Psoas muscle (tissue), 8 donors: Measurements from ENCODE around the gene COL9A3. TPM values are rescaled to one million over a fixed set of nuclear protein-coding genes. Genes with fewer than 3 reads are reported as not detected.
"Not testable (repeated sequence)": the region's sequence is repeated elsewhere in the genome, so short reads cannot be mapped to it uniquely, and the experiment has no call there.

Experiments used
- ATAC-seq, 4 donors: fragments of 200-7000 bp; cut with Tn5 transposase; one replicate each; pipeline ENCODE4 v1.9.1; 2020; ENCODE audit warnings: moderate library complexity in 3 of 4, mild to moderate bottlenecking in 2 of 4
- DNase-seq, 2 donors: peaks; one replicate each; pipeline ENCODE4 v3.0.0-alpha.2; 2020
- H3K27ac ChIP-seq: fragments of 200-600 bp; one replicate; pipeline ENCODE4 v1.8.0; 2022
- H3K27me3 ChIP-seq, 3 donors: fragments of 200-600 bp in 1 of 3; one replicate each; pipeline versions ENCODE4 v1.6.1 to v1.8.0; 2013 to 2022; ENCODE audit warnings: low read length in 2 of 3, mild to moderate bottlenecking in 2 of 3, moderate library complexity in 1 of 3; ENCODE audit not compliant: insufficient read depth in 3 of 3
- H3K36me3 ChIP-seq, 2 donors: fragments of 200-600 bp in 1 of 2; one replicate each; pipeline versions ENCODE4 v1.6.1 to v1.8.0; 2013 to 2022; ENCODE audit warnings: low read depth in 1 of 2, mild to moderate bottlenecking in 1 of 2, moderate library complexity in 1 of 2; ENCODE audit not compliant: insufficient read depth in 1 of 2
- H3K4me1 ChIP-seq: fragments of 200-600 bp; one replicate; pipeline ENCODE4 v1.8.0; 2022
- H3K4me3 ChIP-seq: fragments of 200-600 bp; one replicate; pipeline ENCODE4 v1.8.0; 2022; ENCODE audit warnings: mild to moderate bottlenecking
- H3K9me3 ChIP-seq: fragments of 200-600 bp; one replicate; pipeline ENCODE4 v1.8.0; 2022
- WGBS, 3 donors: extraction: QIAGEN DNeasy Blood & Tissue Kit; methylation state at CpG; one replicate each; pipeline versions ENCODE4 v1.1.6 to v1.1.7; 2013; 5-methylcytosine and 5-hydroxymethylcytosine counted together
- intact Hi-C, 2 donors: fragments of 100-400 bp; cut with DNase I; formaldehyde crosslinking; loops; one replicate each; pipeline versions ENCODE4 v1.11.0 to v1.14.2; 2022
- polyA plus RNA-seq, 3 donors: library from polyadenylated mRNA; stranded (reverse); fragments of 200-250 nt; gene quantifications; one replicate each; pipeline ENCODE4 v1.2.3, GENCODE V29; 2013
- total RNA-seq, 4 donors: library from RNA; stranded (reverse); fragmentation: NEBNext Ultra II Directional in 2 of 4; extraction: Animal tissue kit (Norgen Biotek cat#: 25700) in 2 of 4; gene quantifications; one replicate each; pipeline versions ENCODE4 v1.2.1 to v1.2.4, GENCODE V29; 2021 to 2023
- TF ChIP-seq, protein P1 (sequence below): fragments of 200-600 bp; IDR thresholded peaks from one replicate; pipeline ENCODE4 v1.8.0; 2022; ENCODE audit warnings: antibody characterized with exemption
- donor health status: healthy with polysubstance abuse.
- donor health status: DM: no; HTN: no; CAD: no; lungs with moderate emphysema.
- donor health status: Bipolar disorder and iron deficiency.
- donor health status: healthy.
- donor health status: DM: yes; HTN: yes; CAD: no.
- donor health status: DM: no; HTN: no; CAD: no.
- donor health status: DM: no; HTN: no; CAD: no.
- donor health status: DM: yes; HTN: yes; CAD: no.

Gene COL9A3
- total and polyA plus RNA-seq, 7 donors: 0.27 to 0.86 (median 0.59) TPM; not detected in 1

DNA sequence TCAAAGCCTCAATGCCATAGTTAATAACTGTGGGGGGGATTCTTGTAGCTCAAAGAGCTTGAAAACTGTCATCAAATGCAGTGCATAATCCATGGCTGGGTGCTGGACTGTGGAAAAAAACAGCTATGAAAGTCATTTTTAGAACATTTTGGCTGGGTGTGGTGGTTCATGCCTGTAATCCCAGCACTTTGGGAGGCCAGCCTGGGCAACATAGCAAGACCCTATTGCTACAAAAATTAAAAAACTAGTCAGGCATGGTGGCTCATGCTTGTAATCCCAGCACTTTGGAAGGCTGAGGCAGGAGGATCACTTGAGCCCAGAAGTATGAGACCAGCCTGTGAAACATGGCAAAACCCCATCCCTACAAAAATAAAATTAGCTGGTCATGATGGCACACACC lies 32.6 kb downstream of the COL9A3 start:
- no peak for DNase-seq
- TF ChIP-seq, protein P1, sequence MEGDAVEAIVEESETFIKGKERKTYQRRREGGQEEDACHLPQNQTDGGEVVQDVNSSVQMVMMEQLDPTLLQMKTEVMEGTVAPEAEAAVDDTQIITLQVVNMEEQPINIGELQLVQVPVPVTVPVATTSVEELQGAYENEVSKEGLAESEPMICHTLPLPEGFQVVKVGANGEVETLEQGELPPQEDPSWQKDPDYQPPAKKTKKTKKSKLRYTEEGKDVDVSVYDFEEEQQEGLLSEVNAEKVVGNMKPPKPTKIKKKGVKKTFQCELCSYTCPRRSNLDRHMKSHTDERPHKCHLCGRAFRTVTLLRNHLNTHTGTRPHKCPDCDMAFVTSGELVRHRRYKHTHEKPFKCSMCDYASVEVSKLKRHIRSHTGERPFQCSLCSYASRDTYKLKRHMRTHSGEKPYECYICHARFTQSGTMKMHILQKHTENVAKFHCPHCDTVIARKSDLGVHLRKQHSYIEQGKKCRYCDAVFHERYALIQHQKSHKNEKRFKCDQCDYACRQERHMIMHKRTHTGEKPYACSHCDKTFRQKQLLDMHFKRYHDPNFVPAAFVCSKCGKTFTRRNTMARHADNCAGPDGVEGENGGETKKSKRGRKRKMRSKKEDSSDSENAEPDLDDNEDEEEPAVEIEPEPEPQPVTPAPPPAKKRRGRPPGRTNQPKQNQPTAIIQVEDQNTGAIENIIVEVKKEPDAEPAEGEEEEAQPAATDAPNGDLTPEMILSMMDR: no peak
- Histone ChIP-seq H3K27me3 (no peaks in the 10 kb centered on the region), H3K4me3 (no peak overlapping the region), H3K4me1 (no peaks in the 10 kb centered on the region), H3K9me3 (no peaks in the 10 kb centered on the region), H3K27ac (no peak overlapping the region), H3K36me3 (peaks cover 3 to 25% of the 10 kb centered on the region in 2 donors)
- intact Hi-C loops: no loop called here
- no peak for ATAC-seq

DNA sequence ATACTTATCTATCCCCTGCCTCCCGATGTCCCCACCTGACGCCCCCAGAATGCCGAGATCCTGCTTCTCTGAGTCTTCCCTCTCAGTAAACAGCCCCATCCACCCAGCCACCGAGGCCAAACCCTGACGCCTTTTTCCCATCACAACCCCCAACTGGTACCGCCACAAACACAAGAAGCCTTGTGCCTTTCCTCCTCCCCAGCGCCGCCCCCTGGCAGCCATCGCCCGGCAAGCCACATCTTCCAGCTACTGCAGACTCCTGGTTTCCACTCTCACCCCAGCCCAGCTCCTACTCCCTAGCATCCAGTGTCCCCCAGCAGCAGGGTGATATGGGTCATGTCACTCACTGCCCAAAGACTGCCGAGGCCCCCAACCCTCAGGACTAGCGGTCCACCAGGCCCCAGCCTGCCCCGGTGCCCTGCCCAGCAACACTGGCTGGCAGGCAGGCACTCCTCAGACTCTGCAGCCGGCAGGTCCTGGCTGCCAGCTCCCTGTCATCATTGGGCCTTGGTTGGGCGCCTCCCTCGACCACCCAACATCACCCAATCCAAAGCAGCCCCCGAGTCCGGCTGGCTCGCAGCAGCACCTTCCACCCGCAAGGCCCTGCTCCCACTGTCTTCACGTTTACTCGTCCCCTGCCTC lies 33.6 kb downstream of the COL9A3 start:
- Histone ChIP-seq H3K27me3 (no peaks in the 10 kb centered on the region), H3K9me3 (no peaks in the 10 kb centered on the region), H3K27ac (no peak overlapping the region), H3K4me3 (no peak overlapping the region), H3K36me3 (peaks cover 3 to 26% of the 10 kb centered on the region in 2 donors), H3K4me1 (no peaks in the 10 kb centered on the region)
- TF ChIP-seq, protein P1: no peak
- intact Hi-C loops: no loop called here
- DNase-seq (no peak), ATAC-seq (no peak)
- 89 to 94% (median 93%) methylated on average over 22 of the region's 22 CpGs for WGBS, 3 donors

- no peak for ATAC-seq
- 91 to 97% (median 93%) methylated on average over 8 of the region's 8 CpGs for WGBS, 3 donors
- peaks cover 3 to 33% of the 10 kb centered on the region in 2 donors for H3K36me3 ChIP-seq
- H3K27me3 ChIP-seq: no peaks in the 10 kb centered on the region
- intact Hi-C loops: no loop called here
- H3K4me3 ChIP-seq: no peak overlapping the region
- no peaks in the 10 kb centered on the region for H3K4me1 ChIP-seq
- H3K9me3 ChIP-seq: no peaks in the 10 kb centered on the region
- H3K27ac ChIP-seq: no peak overlapping the region
- DNase-seq: no peak
- TF ChIP-seq, protein P1: no peak
These were observed 35.3 kb downstream of the COL9A3 start for GRCh38 chr20:62852196-62852595.

GRCh38 chr20:62852841-62853240 lies 36.0 kb downstream of the COL9A3 start:
- WGBS, 3 donors: 92 to 96% (median 96%) methylated on average over 12 of the region's 12 CpGs
- no peaks in the 10 kb centered on the region for H3K9me3 ChIP-seq
- TF ChIP-seq, protein P1: no peak
- peaks cover 3 to 38% of the 10 kb centered on the region in 2 donors for H3K36me3 ChIP-seq
- H3K27ac ChIP-seq: no peak overlapping the region
- intact Hi-C loops: no loop called here
- no peak overlapping the region for H3K4me3 ChIP-seq
- ATAC-seq (no peak), DNase-seq (no peak)
- H3K4me1 ChIP-seq: no peaks in the 10 kb centered on the region
- H3K27me3 ChIP-seq: no peaks in the 10 kb centered on the region

DNA sequence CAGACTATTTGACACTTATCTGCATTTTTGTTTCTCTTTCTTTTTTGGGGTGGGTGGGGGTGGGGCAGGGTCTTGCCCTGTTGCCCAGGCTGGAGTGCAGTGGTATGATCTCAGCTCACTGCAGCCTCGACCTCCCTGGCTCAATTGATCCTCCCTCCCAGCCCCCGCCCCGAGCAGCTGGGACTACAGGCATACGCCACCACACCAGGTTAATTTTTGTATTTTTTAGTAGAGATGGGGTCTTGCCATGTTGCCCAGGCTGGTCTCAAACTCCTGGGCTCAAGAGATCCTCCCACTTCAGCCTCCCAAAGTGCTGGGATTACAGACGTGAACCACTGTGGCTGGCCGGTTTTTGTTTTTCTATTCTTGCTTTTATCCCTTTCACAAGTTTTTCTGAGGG lies 36.5 kb downstream of the COL9A3 start:
- intact Hi-C loops, H3K4me1 ChIP-seq, H3K9me3 ChIP-seq, H3K27ac ChIP-seq, ATAC-seq, H3K27me3 ChIP-seq, H3K4me3 ChIP-seq, DNase-seq: not testable (repeated sequence)
- 88 to 95% (median 93%) methylated on average over 6 of the region's 6 CpGs for WGBS, 3 donors
- peaks cover 3 to 38% of the 10 kb centered on the region in 2 donors for H3K36me3 ChIP-seq
